GM18505 (cell line): ENCODE data around the gene COL5A1.
"Not testable (repeated sequence)": the region's sequence is repeated elsewhere in the genome, so short reads cannot be mapped to it uniquely, and the experiment has no call there.

ENCODE experiments used
- ATAC-seq: cut with Tn5 transposase; IDR thresholded peaks from one replicate; pipeline ENCODE4 v1.9.1; 2021; ENCODE audit not compliant: unreplicated experiment
- POLR2A ChIP-seq: IDR thresholded peaks from 4 replicates; pipeline ENCODE4 v1.6.1; 2011; ENCODE audit warnings: borderline replicate concordance; ENCODE audit not compliant: insufficient read depth, insufficient read length; ENCODE audit errors: extremely low read depth

The COL5A1 gene

GRCh38 chr9:134680393-134681060 is 38.9 kb downstream of the COL5A1 start:
- ATAC-seq, result no peak
- no peak for TF ChIP-seq POLR2A

- no peak for ATAC-seq
- no peak for TF ChIP-seq POLR2A
These were observed 39.6 kb downstream of the COL5A1 start for GRCh38 chr9:134681061-134681661.

- no peak for ATAC-seq
- TF ChIP-seq POLR2A, result no peak
These were observed 40.4 kb downstream of the COL5A1 start for GRCh38 chr9:134682026-134682425.

- TF ChIP-seq POLR2A, result no peak
- ATAC-seq, result no peak
These were observed 41.2 kb downstream of the COL5A1 start for GRCh38 chr9:134682651-134683364.

- ATAC-seq, result no peak
- no peak for TF ChIP-seq POLR2A
These were observed 42.2 kb downstream of the COL5A1 start for GRCh38 chr9:134683714-134684374.

- TF ChIP-seq POLR2A, result no peak
- ATAC-seq, result no peak
These were observed 42.7 kb downstream of the COL5A1 start for GRCh38 chr9:134684375-134684723.

GRCh38 chr9:134684941-134685340 is 43.3 kb downstream of the COL5A1 start:
- not testable (repeated sequence) for ATAC-seq

GRCh38 chr9:134685784-134686183 is 44.2 kb downstream of the COL5A1 start:
- ATAC-seq, result no peak
- TF ChIP-seq POLR2A, result no peak

GRCh38 chr9:134686896-134687295 is 45.3 kb downstream of the COL5A1 start:
- no peak for TF ChIP-seq POLR2A
- no peak for ATAC-seq

- no peak for TF ChIP-seq POLR2A
- ATAC-seq, result no peak
These were observed 46.0 kb downstream of the COL5A1 start for GRCh38 chr9:134687556-134687955.

- ATAC-seq, result no peak
- no peak for TF ChIP-seq POLR2A
These were observed 46.6 kb downstream of the COL5A1 start for GRCh38 chr9:134688231-134688630.

GRCh38 chr9:134688661-134689320 is 47.2 kb downstream of the COL5A1 start:
- no peak for TF ChIP-seq POLR2A
- ATAC-seq, result no peak
